GM12872 (cell line): Measurements from ENCODE around the gene CCDC158.

ENCODE experiments used
- CTCF ChIP-seq: IDR thresholded peaks from 3 replicates; pipeline ENCODE4 v1.5.1; 2011; ENCODE audit warnings: low read depth, mild to moderate bottlenecking, low read length, moderate library complexity; ENCODE audit not compliant: insufficient read depth

The CCDC158 gene

GRCh38 chr4:76453232-76453631 lies 32.3 kb upstream of the CCDC158 start:
- no peak for TF ChIP-seq CTCF

GRCh38 chr4:76449833-76450232 lies 28.9 kb upstream of the CCDC158 start:
- no peak for TF ChIP-seq CTCF

- no peak for TF ChIP-seq CTCF
Measured at GRCh38 chr4:76449362-76449767, 28.4 kb upstream of the CCDC158 start.

- no peak for TF ChIP-seq CTCF
Measured at GRCh38 chr4:76448211-76448610, 27.3 kb upstream of the CCDC158 start.

GRCh38 chr4:76447393-76447851 lies 26.5 kb upstream of the CCDC158 start:
- TF ChIP-seq CTCF: no peak

- no peak for TF ChIP-seq CTCF
Measured at GRCh38 chr4:76445911-76446310, 25.0 kb upstream of the CCDC158 start.

- TF ChIP-seq CTCF: no peak
Measured at GRCh38 chr4:76443376-76443775, 22.4 kb upstream of the CCDC158 start.

GRCh38 chr4:76442807-76443206 lies 21.9 kb upstream of the CCDC158 start:
- no peak for TF ChIP-seq CTCF
